CD4-positive, alpha-beta memory T cell (primary cell): ENCODE data around the gene PLXDC2. TPM values are rescaled to one million over a fixed set of nuclear protein-coding genes. Genes with fewer than 3 reads are reported as not detected.
A peak's percentile ranks its signal among the peaks of the same experiment; 100 is the strongest.
"Not testable (repeated sequence)": the region's sequence is repeated elsewhere in the genome, so short reads cannot be mapped to it uniquely, and the experiment has no call there.

Experiments
- CTCF ChIA-PET: fragments of 350-600 bp; sonication (Branson Sonifier 250); formaldehyde crosslinking; loops from one replicate; lab custom pipeline; 2021; ENCODE audit warnings: inconsistent platforms; ENCODE audit not compliant: partially characterized antibody; lab: Charles Lee
- POLR2A ChIA-PET: fragments of 350-600 bp; sonication (Branson Sonifier 250); formaldehyde crosslinking; loops from one replicate; lab custom pipeline; 2021; ENCODE audit not compliant: partially characterized antibody; lab: Charles Lee
- DNase-seq, 5 donors: peaks; one replicate each; pipeline versions ENCODE4 v3.0.0 to v3.0.0-alpha.2; 2020 to 2022; ENCODE audit warnings: mixed read lengths in 1 of 5
- H3K27ac ChIP-seq: one replicate; pipeline ENCODE4 v1.7.0; 2013; ENCODE audit warnings: low read depth, low read length
- H3K27me3 ChIP-seq: 2 replicates; pipeline ENCODE4 v1.7.0; 2013; ENCODE audit warnings: mild to moderate bottlenecking, low read length, moderate library complexity; ENCODE audit not compliant: insufficient read depth
- H3K36me3 ChIP-seq: 2 replicates; pipeline ENCODE4 v1.7.0; 2013; ENCODE audit warnings: mild to moderate bottlenecking, low read length, moderate library complexity; ENCODE audit not compliant: insufficient read depth
- H3K4me1 ChIP-seq: 2 replicates; pipeline ENCODE4 v1.7.0; 2013; ENCODE audit warnings: mild to moderate bottlenecking, low read length, moderate library complexity; ENCODE audit not compliant: insufficient read depth
- H3K4me3 ChIP-seq, 2 donors: one replicate each; pipeline ENCODE4 v1.7.0; 2013; ENCODE audit warnings: low read length in 2 of 2, mild to moderate bottlenecking in 1 of 2
- H3K9me3 ChIP-seq, 2 donors: one replicate each; pipeline ENCODE4 v1.7.0; 2013; ENCODE audit warnings: low read length in 2 of 2, control low read depth in 1 of 2; ENCODE audit not compliant: control insufficient read depth in 1 of 2
- H3K27ac Mint-ChIP-seq, 7 donors: one replicate each; pipeline ENCODE4 v1.8.0; 2020 to 2021; ENCODE audit warnings: mixed read lengths in 7 of 7, mild to moderate bottlenecking in 6 of 7, inconsistent platforms in 3 of 7, moderate library complexity in 3 of 7
- H3K27me3 Mint-ChIP-seq, 2 donors: one replicate each; pipeline ENCODE4 v1.8.0; 2020 to 2021; ENCODE audit warnings: mixed read lengths in 2 of 2
- H3K36me3 Mint-ChIP-seq, 2 donors: one replicate each; pipeline ENCODE4 v1.8.0; 2020 to 2021; ENCODE audit warnings: mixed read lengths in 2 of 2, inconsistent platforms in 1 of 2, mild to moderate bottlenecking in 1 of 2
- H3K4me1 Mint-ChIP-seq, 4 donors: one replicate each; pipeline ENCODE4 v1.8.0; 2020 to 2021; ENCODE audit warnings: mixed read lengths in 4 of 4, mild to moderate bottlenecking in 1 of 4
- H3K4me3 Mint-ChIP-seq, 8 donors: one replicate each; pipeline ENCODE4 v1.8.0; 2020 to 2021; ENCODE audit warnings: mixed read lengths in 8 of 8, mild to moderate bottlenecking in 7 of 8, moderate library complexity in 6 of 8, inconsistent platforms in 3 of 8
- H3K9me3 Mint-ChIP-seq, 8 donors: one replicate each; pipeline ENCODE4 v1.8.0; 2020 to 2021; ENCODE audit warnings: mixed read lengths in 8 of 8, mild to moderate bottlenecking in 5 of 8, inconsistent platforms in 3 of 8, moderate library complexity in 1 of 8
- intact Hi-C: fragments of 100-400 bp; cut with micrococcal nuclease; formaldehyde crosslinking; loops from one replicate; pipeline ENCODE4 v1.15.1; 2023
- polyA plus RNA-seq, 2 donors: library from polyadenylated mRNA; unstranded; fragments of 300-500 nt; fragmentation: Illumina TruSeq; gene quantifications; one replicate each; pipeline ENCODE4 v1.2.3, GENCODE V29; 2021
- total RNA-seq, 2 experiments: library from RNA; stranded (reverse); gene quantifications; one replicate each; pipeline ENCODE4 v1.2.3, GENCODE V29; 2021

PLXDC2 gene
- total RNA-seq (1 to 10 TPM in 1 of 2 experiments, under 1 TPM in 1; 0.90 to 1.2 TPM), polyA plus RNA-seq (not detected)

DNA sequence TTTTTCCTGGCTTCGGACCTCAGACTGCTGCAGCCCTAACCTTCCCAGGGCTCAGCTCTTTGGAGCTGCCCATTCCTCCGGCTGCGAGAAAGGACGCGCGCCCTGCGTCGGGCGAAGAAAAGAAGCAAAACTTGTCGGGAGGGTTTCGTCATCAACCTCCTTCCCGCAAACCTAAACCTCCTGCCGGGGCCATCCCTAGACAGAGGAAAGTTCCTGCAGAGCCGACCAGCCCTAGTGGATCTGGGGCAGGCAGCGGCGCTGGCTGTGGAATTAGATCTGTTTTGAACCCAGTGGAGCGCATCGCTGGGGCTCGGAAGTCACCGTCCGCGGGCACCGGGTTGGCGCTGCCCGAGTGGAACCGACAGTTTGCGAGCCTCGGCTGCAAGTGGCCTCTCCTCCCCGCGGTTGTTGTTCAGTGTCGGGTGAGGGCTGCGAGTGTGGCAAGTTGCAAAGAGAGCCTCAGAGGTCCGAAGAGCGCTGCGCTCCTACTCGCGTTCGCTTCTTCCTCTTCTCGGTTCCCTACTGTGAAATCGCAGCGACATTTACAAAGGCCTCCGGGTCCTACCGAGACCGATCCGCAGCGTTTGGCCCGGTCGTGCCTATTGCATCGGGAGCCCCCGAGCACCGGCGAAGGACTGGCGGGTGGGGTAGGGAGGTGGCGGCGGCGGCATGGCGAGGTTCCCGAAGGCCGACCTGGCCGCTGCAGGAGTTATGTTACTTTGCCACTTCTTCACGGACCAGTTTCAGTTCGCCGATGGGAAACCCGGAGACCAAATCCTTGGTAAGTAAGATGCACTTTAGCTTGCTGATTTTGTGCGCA, at the start of gene PLXDC2:
PLXDC2 (plus strand) TSS at position 22 of the 820 bp plus-strand sequence.
- Mint-ChIP-seq H3K4me1 (peaks cover 0 to 7% (median under 1%) of the 10 kb centered on the region in 4 donors), H3K27ac (no peak within 1 kb of the TSS), H3K9me3 (peaks cover 0 to 6% (median 3%) of the 10 kb centered on the region in 8 donors), H3K36me3 (no peaks in the 10 kb centered on the region), H3K4me3 (peak within 1 kb of the TSS in 2 of 8 donors; percentile 34 to 41), H3K27me3 (peaks cover 12 to 28% of the 10 kb centered on the region in 2 donors)
- Histone ChIP-seq H3K27me3 (no peaks in the 10 kb centered on the region), H3K4me1 (no peaks in the 10 kb centered on the region), H3K27ac (no peak within 1 kb of the TSS), H3K9me3 (no peaks in the 10 kb centered on the region), H3K4me3 (no peak within 1 kb of the TSS), H3K36me3 (no peaks in the 10 kb centered on the region)
- intact Hi-C loops = no loop called here
- CTCF ChIA-PET = no interaction called here
- POLR2A ChIA-PET = no interaction called here
- DNase-seq = no peak

DNA sequence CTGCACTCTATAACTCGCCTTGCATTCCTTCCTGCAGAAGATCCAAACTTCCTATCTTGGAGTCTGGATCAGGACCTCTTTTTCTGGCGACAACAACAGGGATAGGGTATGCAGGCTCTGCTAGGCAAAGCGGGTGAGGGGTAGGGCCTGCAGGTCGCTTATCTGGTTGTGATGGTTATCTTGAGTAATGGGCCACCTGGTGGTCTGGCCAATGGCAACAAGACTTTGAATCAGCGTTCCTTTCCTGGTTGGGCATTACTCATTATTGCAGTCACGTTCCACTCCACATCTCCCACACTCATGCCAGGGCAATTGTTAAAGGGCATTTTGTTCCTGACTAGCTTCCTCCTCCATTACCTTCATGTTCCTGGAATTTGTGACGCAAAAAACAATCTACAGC, 48.4 kb upstream of the PLXDC2 start:
- no peaks in the 10 kb centered on the region for H3K9me3 ChIP-seq
- H3K4me3 Mint-ChIP-seq = no peak overlapping the region
- intact Hi-C loops = no loop called here
- no peak for DNase-seq
- H3K27ac ChIP-seq = no peak overlapping the region
- CTCF ChIA-PET = no interaction called here
- no peak overlapping the region for H3K4me3 ChIP-seq
- peaks cover 0 to 1% of the 10 kb centered on the region in 2 donors for H3K36me3 Mint-ChIP-seq
- POLR2A ChIA-PET = no interaction called here
- no peaks in the 10 kb centered on the region for H3K36me3 ChIP-seq
- H3K27me3 ChIP-seq = no peaks in the 10 kb centered on the region
- no peaks in the 10 kb centered on the region for H3K27me3 Mint-ChIP-seq
- H3K4me1 Mint-ChIP-seq = no peaks in the 10 kb centered on the region
- H3K27ac Mint-ChIP-seq = peak overlapping the region in 1 of 7 donors; percentile 19
- peaks cover 0 to 10% (median 5%) of the 10 kb centered on the region in 8 donors for H3K9me3 Mint-ChIP-seq
- H3K4me1 ChIP-seq = no peaks in the 10 kb centered on the region

DNA sequence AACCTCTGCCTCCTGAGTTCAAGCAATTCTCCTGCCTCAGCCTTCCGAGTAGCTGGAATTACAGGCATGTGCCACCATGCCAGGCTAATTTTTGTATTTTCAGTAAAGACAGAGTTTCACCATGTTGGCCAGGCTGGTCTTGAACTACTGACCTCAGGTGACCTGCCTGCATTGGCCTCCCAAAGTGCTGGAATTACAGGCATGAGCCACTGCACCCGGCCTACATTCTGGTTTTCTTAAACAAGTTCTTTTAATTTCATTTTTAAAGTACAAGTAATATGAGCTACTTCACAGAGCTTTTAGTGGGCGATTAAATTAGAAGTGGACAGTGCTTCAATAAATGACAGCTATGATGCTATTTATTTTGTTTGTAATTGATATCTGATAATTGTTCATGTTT, 46.4 kb upstream of the PLXDC2 start:
- H3K4me1 Mint-ChIP-seq, H3K27me3 ChIP-seq, H3K27ac Mint-ChIP-seq, H3K9me3 ChIP-seq, CTCF ChIA-PET, H3K36me3 Mint-ChIP-seq, POLR2A ChIA-PET, intact Hi-C loops, H3K4me3 Mint-ChIP-seq, H3K27ac ChIP-seq, H3K4me3 ChIP-seq, H3K27me3 Mint-ChIP-seq, H3K36me3 ChIP-seq, H3K4me1 ChIP-seq, DNase-seq: not testable (repeated sequence)
- H3K9me3 Mint-ChIP-seq = peaks cover 0 to 14% (median 5%) of the 10 kb centered on the region in 8 donors

DNA sequence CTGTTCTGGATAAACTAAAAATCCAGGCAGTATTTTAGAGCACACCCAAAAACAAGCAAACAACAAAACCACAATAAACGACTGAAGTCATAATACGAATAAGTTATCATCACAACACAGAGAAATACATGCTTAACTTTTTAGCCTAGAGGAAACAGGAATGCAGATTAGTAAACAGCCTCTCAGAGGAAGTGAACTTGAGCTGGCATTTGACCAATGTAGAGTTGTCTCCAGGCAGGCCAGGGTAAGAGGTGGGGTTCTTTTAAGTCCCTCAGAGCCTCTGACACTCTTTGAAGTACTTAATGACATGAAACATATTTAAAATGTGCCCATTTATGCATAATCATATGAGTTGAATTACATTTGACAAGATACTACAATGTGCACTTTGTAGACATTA, 43.3 kb upstream of the PLXDC2 start:
- Histone ChIP-seq H3K9me3 (no peaks in the 10 kb centered on the region), H3K27ac (no peak overlapping the region), H3K36me3 (no peaks in the 10 kb centered on the region), H3K4me3 (no peak overlapping the region), H3K4me1 (no peaks in the 10 kb centered on the region), H3K27me3 (no peaks in the 10 kb centered on the region)
- ChIA-PET POLR2A (no interaction called here), CTCF (no interaction called here)
- Mint-ChIP-seq H3K36me3 (no peaks in the 10 kb centered on the region), H3K4me1 (no peaks in the 10 kb centered on the region), H3K9me3 (peaks cover 0 to 9% (median 3%) of the 10 kb centered on the region in 8 donors), H3K27me3 (no peaks in the 10 kb centered on the region), H3K4me3 (no peak overlapping the region), H3K27ac (no peak overlapping the region)
- intact Hi-C loops = no loop called here
- DNase-seq = no peak

DNA sequence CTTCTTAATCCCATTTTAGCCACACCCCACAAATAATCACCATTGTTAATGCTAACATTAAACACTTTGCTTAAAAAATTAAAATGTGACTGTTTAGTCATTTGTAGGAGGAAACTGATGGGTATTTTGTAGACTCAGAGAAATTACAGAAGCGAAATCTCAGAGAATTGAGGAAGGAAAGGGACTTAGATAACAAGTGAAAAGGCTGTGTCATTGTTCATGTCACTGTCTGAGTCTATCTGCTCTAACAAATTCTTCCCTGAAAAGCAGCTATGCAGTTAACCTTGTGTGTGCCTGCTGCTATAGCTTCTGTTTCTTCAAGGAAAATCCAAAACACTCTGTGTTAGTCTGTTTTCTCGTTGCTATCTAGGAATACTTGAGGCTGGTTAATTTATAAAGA, 40.9 kb upstream of the PLXDC2 start:
- no peaks in the 10 kb centered on the region for H3K4me1 ChIP-seq
- H3K27me3 ChIP-seq = no peaks in the 10 kb centered on the region
- Mint-ChIP-seq H3K9me3 (peaks cover 0 to 9% (median 4%) of the 10 kb centered on the region in 8 donors), H3K4me3 (no peak overlapping the region), H3K27me3 (no peaks in the 10 kb centered on the region), H3K36me3 (no peaks in the 10 kb centered on the region), H3K4me1 (no peaks in the 10 kb centered on the region), H3K27ac (no peak overlapping the region)
- H3K27ac ChIP-seq = no peak overlapping the region
- CTCF ChIA-PET = no interaction called here
- intact Hi-C loops = no loop called here
- no peaks in the 10 kb centered on the region for H3K36me3 ChIP-seq
- POLR2A ChIA-PET = no interaction called here
- no peaks in the 10 kb centered on the region for H3K9me3 ChIP-seq
- DNase-seq = no peak
- H3K4me3 ChIP-seq = no peak overlapping the region

DNA sequence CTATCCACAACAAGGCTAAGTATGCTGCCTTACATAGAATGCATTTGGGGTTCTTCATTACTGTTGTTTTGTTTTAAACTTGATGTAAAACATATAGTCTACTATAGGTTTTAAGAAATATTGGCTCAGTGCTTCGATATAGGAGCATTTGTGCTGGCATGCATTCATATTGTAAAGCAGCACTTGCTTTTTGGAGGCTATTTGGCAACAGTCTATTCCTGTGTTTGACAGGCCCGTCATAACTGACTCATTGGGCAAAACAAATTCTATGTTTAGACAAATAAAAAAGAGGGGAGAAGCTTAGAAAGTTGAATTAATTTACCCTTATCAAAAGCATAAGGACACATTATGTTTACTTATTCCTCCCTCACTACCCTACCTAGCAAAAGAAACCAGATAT, 38.4 kb upstream of the PLXDC2 start:
- H3K9me3 Mint-ChIP-seq = peaks cover 0 to 12% (median 4%) of the 10 kb centered on the region in 8 donors
- no peaks in the 10 kb centered on the region for H3K27me3 Mint-ChIP-seq
- DNase-seq = no peak
- Histone ChIP-seq H3K27me3 (no peaks in the 10 kb centered on the region), H3K9me3 (no peaks in the 10 kb centered on the region), H3K4me3 (no peak overlapping the region), H3K36me3 (no peaks in the 10 kb centered on the region), H3K27ac (no peak overlapping the region), H3K4me1 (no peaks in the 10 kb centered on the region)
- ChIA-PET CTCF (no interaction called here), POLR2A (no interaction called here)
- intact Hi-C loops = no loop called here
- no peaks in the 10 kb centered on the region for H3K36me3 Mint-ChIP-seq
- H3K4me3 Mint-ChIP-seq = no peak overlapping the region
- H3K27ac Mint-ChIP-seq = no peak overlapping the region
- H3K4me1 Mint-ChIP-seq = no peaks in the 10 kb centered on the region

DNA sequence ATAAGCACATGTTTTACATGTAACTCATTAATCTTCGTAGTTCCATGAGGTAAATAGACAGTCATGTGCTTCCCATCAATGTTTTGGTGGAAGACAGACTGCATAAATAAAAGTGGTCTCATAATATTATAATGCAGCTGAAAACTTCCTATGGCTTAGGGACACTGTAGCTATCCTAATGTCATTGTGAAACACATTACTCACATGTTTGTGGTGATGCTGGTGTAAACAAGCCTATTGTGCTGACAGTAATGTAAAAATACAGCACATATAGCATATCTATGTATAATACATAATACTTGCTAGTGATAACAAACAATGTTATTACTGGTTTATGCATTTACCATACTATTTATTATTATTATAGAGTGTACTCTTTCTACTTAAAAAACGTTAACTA, 37.2 kb upstream of the PLXDC2 start:
- no peaks in the 10 kb centered on the region for H3K36me3 ChIP-seq
- Mint-ChIP-seq H3K4me3 (no peak overlapping the region), H3K4me1 (no peaks in the 10 kb centered on the region), H3K9me3 (peaks cover 0 to 12% (median 3%) of the 10 kb centered on the region in 8 donors), H3K27ac (no peak overlapping the region), H3K36me3 (no peaks in the 10 kb centered on the region), H3K27me3 (no peaks in the 10 kb centered on the region)
- H3K4me1 ChIP-seq = no peaks in the 10 kb centered on the region
- H3K9me3 ChIP-seq = no peaks in the 10 kb centered on the region
- intact Hi-C loops = no loop called here
- ChIA-PET CTCF (no interaction called here), POLR2A (no interaction called here)
- no peak overlapping the region for H3K27ac ChIP-seq
- no peaks in the 10 kb centered on the region for H3K27me3 ChIP-seq
- no peak overlapping the region for H3K4me3 ChIP-seq
- no peak for DNase-seq
